ENCODE data around the gene NAP1L4. TPM values are rescaled to one million over a fixed set of nuclear protein-coding genes. Genes with fewer than 3 reads are reported as not detected.
A peak's percentile ranks its signal among the peaks of the same experiment; 100 is the strongest.

NAP1L4 gene
- polyA plus RNA-seq, 1 of the 3 experiments (the other 2 are of a cell fraction), result 104 TPM

- TF ChIP-seq MXI1 (IDR thresholded peaks at IDR 0.05; ENCODE audit: low read depth, low read length), result no peak
- Histone ChIP-seq H3K4me3 (ENCODE audit: low read depth in 2 of 2, low read length in 1 of 2) (no peak overlapping the region), H3K27ac (ENCODE audit: low read depth in 2 of 2, low read length in 1 of 2) (no peak overlapping the region), H3K36me3 (replicated peaks in 1 of 2; ENCODE audit: control insufficient read depth in 1 of 2, insufficient read depth in 2 of 2, low read length in 1 of 2) (no peaks in the 10 kb centered on the region), H3F3A (replicated peaks; ENCODE audit: insufficient read depth) (peaks cover 16% of the 10 kb centered on the region), H2AFZ (ENCODE audit: low read depth) (no peak overlapping the region), H3K4me2 (no peak overlapping the region), H4K20me1 (ENCODE audit: insufficient read depth) (no peaks in the 10 kb centered on the region), H3K9me3 (0 out of 2 replicates have a peak, but pooled peaks cover 6% of the 10 kb centered on the region), H3K9ac (no peak overlapping the region), H3K27me3 (ENCODE audit: insufficient read depth) (no peaks in the 10 kb centered on the region), H3K9me2 (no peaks in the 10 kb centered on the region), H3K79me2 (ENCODE audit: insufficient read depth) (no peaks in the 10 kb centered on the region), H3K4me1 (ENCODE audit: control insufficient read depth in 1 of 2, insufficient read depth in 2 of 2, low read depth in 1 of 2, low read length in 1 of 2) (peaks cover 0 to 7% of the 10 kb centered on the region in 2 experiments; a peak in 2 of 4 replicates)
- CTCF ChIA-PET, result interaction anchor here (1.2 to 1.7 kb wide), 3 partner anchors 31 to 403 kb away, joined by 3 to 6 read pairs (median 4); no protein-coding TSS in a partner anchor
- POLR2A ChIA-PET, result no interaction called here
- DNase-seq, result no peak
- 76% methylated on average over 14 of the region's 14 CpGs for WGBS (ENCODE audit: low lambda C conversion rate)
These were observed 57.4 kb downstream of the NAP1L4 start for GRCh38 chr11:2934611-2935239.

- Histone ChIP-seq H3K9me3 (0 out of 2 replicates have a peak, but pooled peaks cover 6% of the 10 kb centered on the region), H3K27ac (ENCODE audit: low read depth in 2 of 2, low read length in 1 of 2) (no peak overlapping the region), H3K9ac (no peak overlapping the region), H3F3A (replicated peaks; ENCODE audit: insufficient read depth) (peaks cover 14% of the 10 kb centered on the region), H3K79me2 (ENCODE audit: insufficient read depth) (no peaks in the 10 kb centered on the region), H3K4me1 (ENCODE audit: control insufficient read depth in 1 of 2, insufficient read depth in 2 of 2, low read depth in 1 of 2, low read length in 1 of 2) (peaks cover 0 to 8% of the 10 kb centered on the region in 2 experiments; a peak in 2 of 4 replicates), H3K9me2 (no peaks in the 10 kb centered on the region), H3K4me3 (ENCODE audit: low read depth in 2 of 2, low read length in 1 of 2) (no peak overlapping the region), H4K20me1 (ENCODE audit: insufficient read depth) (no peaks in the 10 kb centered on the region), H3K36me3 (replicated peaks in 1 of 2; ENCODE audit: control insufficient read depth in 1 of 2, insufficient read depth in 2 of 2, low read length in 1 of 2) (no peaks in the 10 kb centered on the region), H3K4me2 (no peak overlapping the region), H2AFZ (ENCODE audit: low read depth) (no peak overlapping the region), H3K27me3 (ENCODE audit: insufficient read depth) (no peaks in the 10 kb centered on the region)
- POLR2A ChIA-PET, result no interaction called here
- WGBS (ENCODE audit: low lambda C conversion rate), result 94% methylated on average over 4 of the region's 7 CpGs
- DNase-seq, result no peak
- CTCF ChIA-PET, result interaction anchor here (1.0 to 1.7 kb wide), 5 partner anchors 31 to 403 kb away, joined by 3 to 6 read pairs (median 4); no protein-coding TSS in a partner anchor
- TF ChIP-seq CHD2 (IDR thresholded peaks at IDR 0.05; ENCODE audit: low read length, partially characterized antibody) (no peak), MXI1 (IDR thresholded peaks at IDR 0.05; ENCODE audit: low read depth, low read length) (no peak), NFIC (IDR thresholded peaks at IDR 0.05; ENCODE audit: borderline replicate concordance) (no peak), RAD21 (IDR thresholded peaks at IDR 0.05; ENCODE audit: low read length) (no peak), EP300 (IDR thresholded peaks at IDR 0.05; ENCODE audit: borderline replicate concordance in 1 of 2, low read depth in 1 of 2, low read length in 1 of 2) (no peak)
These were observed 58.0 kb downstream of the NAP1L4 start for GRCh38 chr11:2934021-2934550.

- peak; percentile 44 for DNase-seq
- 0 out of 2 replicates have a peak, but pooled peaks cover 2% of the 10 kb centered on the region for H3K9me3 ChIP-seq
- peaks cover 0 to 13% of the 10 kb centered on the region in 2 experiments; a peak in 2 of 4 replicates for H3K4me1 ChIP-seq (ENCODE audit: control insufficient read depth in 1 of 2, insufficient read depth in 2 of 2, low read depth in 1 of 2, low read length in 1 of 2)
- H3K36me3 ChIP-seq (replicated peaks in 1 of 2; ENCODE audit: control insufficient read depth in 1 of 2, insufficient read depth in 2 of 2, low read length in 1 of 2), result no peaks in the 10 kb centered on the region
- no peak overlapping the region for H3K9ac ChIP-seq
- peaks cover 8% of the 10 kb centered on the region for H3F3A ChIP-seq (replicated peaks; ENCODE audit: insufficient read depth)
- POLR2A ChIA-PET, result no interaction called here
- H3K4me2 ChIP-seq, result peak overlapping the region; percentile 39; the same call in 1 of the 2 replicates
- CTCF ChIA-PET, result interaction anchor here (1.0 to 1.7 kb wide), 5 partner anchors 30 to 402 kb away, joined by 3 to 6 read pairs (median 4); no protein-coding TSS in a partner anchor
- H3K27ac ChIP-seq (ENCODE audit: low read depth in 2 of 2, low read length in 1 of 2), result 0 out of 4 replicates have a peak overlapping the region, but pooled peaks of 1 of the 2 experiments have one; percentile 31
- no peak overlapping the region for H3K4me3 ChIP-seq (ENCODE audit: low read depth in 2 of 2, low read length in 1 of 2)
- no peak overlapping the region for H2AFZ ChIP-seq (ENCODE audit: low read depth)
- H3K9me2 ChIP-seq, result no peaks in the 10 kb centered on the region
- WGBS (ENCODE audit: low lambda C conversion rate), result 20% methylated on average over 1 of the region's 12 CpGs
- no peaks in the 10 kb centered on the region for H3K79me2 ChIP-seq (ENCODE audit: insufficient read depth)
- no peaks in the 10 kb centered on the region for H3K27me3 ChIP-seq (ENCODE audit: insufficient read depth)
- H4K20me1 ChIP-seq (ENCODE audit: insufficient read depth), result no peaks in the 10 kb centered on the region
- TF ChIP-seq GABPA (IDR thresholded peaks at IDR 0.05; ENCODE audit: low read depth) (peak; percentile 29; the same call in 1 of the 2 replicates), PBX3 (IDR thresholded peaks at IDR 0.05) (no peak), MAX (IDR thresholded peaks at IDR 0.05; ENCODE audit: low read depth) (no peak), NFIC (IDR thresholded peaks at IDR 0.05; ENCODE audit: borderline replicate concordance) (no peak)
These were observed 58.6 kb downstream of the NAP1L4 start for GRCh38 chr11:2933375-2934020.

All from SK-N-SH (cell line).